Astrocyte (in vitro differentiated cells and primary cell): Measurements from ENCODE around the gene CEP19. TPM values are rescaled to one million over a fixed set of nuclear protein-coding genes. Genes with fewer than 3 reads are reported as not detected.

Experiments
- DNase-seq: peaks from one replicate; pipeline ENCODE4 v3.0.0-alpha.2; 2010; ENCODE audit warnings: low read depth
- FAIRE-seq: peaks from 2 replicates; lab custom pipeline; 2011; peaks lifted over from hg19 to GRCh38; lab: Jason Lieb, UNC
- H2AFZ ChIP-seq: 2 replicates; pipeline ENCODE4 v1.6.0; 2012; ENCODE audit warnings: low read depth, low read length, inconsistent platforms
- H3K27ac ChIP-seq: 2 replicates; pipeline ENCODE4 v1.5.1; 2011; ENCODE audit warnings: low read depth, low read length, inconsistent platforms
- H3K27me3 ChIP-seq: 2 replicates; pipeline ENCODE4 v1.6.0; 2011; ENCODE audit warnings: low read length, inconsistent platforms; ENCODE audit not compliant: insufficient read depth
- H3K36me3 ChIP-seq: 2 replicates; pipeline ENCODE4 v1.5.1; 2011; ENCODE audit warnings: low read length, inconsistent platforms; ENCODE audit not compliant: insufficient read depth
- H3K4me1 ChIP-seq: 2 replicates; pipeline ENCODE4 v1.5.1; 2011; ENCODE audit warnings: low read length, inconsistent platforms; ENCODE audit not compliant: insufficient read depth
- H3K4me2 ChIP-seq: 2 replicates; pipeline ENCODE4 v1.6.0; 2012; ENCODE audit warnings: low read length, inconsistent platforms
- H3K4me3 ChIP-seq: 2 replicates; pipeline ENCODE4 v1.5.1; 2011; ENCODE audit warnings: low read depth, mild to moderate bottlenecking, low read length, inconsistent platforms; ENCODE audit not compliant: insufficient read depth
- H3K79me2 ChIP-seq: 2 replicates; pipeline ENCODE4 v1.6.0; 2012; ENCODE audit warnings: mild to moderate bottlenecking, low read length, inconsistent platforms; ENCODE audit not compliant: insufficient read depth
- H3K9ac ChIP-seq: 2 replicates; pipeline ENCODE4 v1.6.0; 2012; ENCODE audit warnings: mild to moderate bottlenecking, low read length, inconsistent platforms
- H3K9me3 ChIP-seq: 2 replicates; pipeline ENCODE4 v1.5.1; 2012; ENCODE audit warnings: low read depth, mild to moderate bottlenecking, low read length, inconsistent platforms; ENCODE audit not compliant: insufficient read depth
- H4K20me1 ChIP-seq: 2 replicates; pipeline ENCODE4 v1.6.0; 2012; ENCODE audit warnings: low read length, inconsistent platforms; ENCODE audit not compliant: insufficient read depth
- H3K27ac Mint-ChIP-seq: one replicate; pipeline ENCODE4 v1.8.0; 2021; ENCODE audit warnings: mild to moderate bottlenecking, mixed read lengths; ENCODE audit not compliant: unreplicated experiment
- H3K27me3 Mint-ChIP-seq: one replicate; pipeline ENCODE4 v1.8.0; 2021; ENCODE audit warnings: low read depth, mixed read lengths; ENCODE audit not compliant: unreplicated experiment
- H3K36me3 Mint-ChIP-seq: one replicate; pipeline ENCODE4 v1.8.0; 2021; ENCODE audit warnings: low read depth, mixed read lengths; ENCODE audit not compliant: unreplicated experiment
- H3K4me1 Mint-ChIP-seq: one replicate; pipeline ENCODE4 v1.8.0; 2021; ENCODE audit warnings: low read depth, mixed read lengths; ENCODE audit not compliant: unreplicated experiment
- H3K4me3 Mint-ChIP-seq: one replicate; pipeline ENCODE4 v1.8.0; 2021; ENCODE audit warnings: mild to moderate bottlenecking, moderate library complexity, mixed read lengths; ENCODE audit not compliant: unreplicated experiment
- H3K9me3 Mint-ChIP-seq: one replicate; pipeline ENCODE4 v1.8.0; 2021; ENCODE audit warnings: mild to moderate bottlenecking, mixed read lengths; ENCODE audit not compliant: unreplicated experiment
- EZH2 ChIP-seq: IDR thresholded peaks from 2 replicates; pipeline ENCODE4 v1.6.1; 2012; ENCODE audit warnings: mild to moderate bottlenecking, low read length, inconsistent platforms; ENCODE audit not compliant: insufficient read depth
- total RNA-seq: library from RNA; stranded (reverse); gene quantifications from 2 replicates; pipeline ENCODE4 v1.2.1, GENCODE V29; 2021
- TF ChIP-seq, protein P1 (sequence below): IDR thresholded peaks from 2 replicates; pipeline ENCODE4 v1.5.1; 2011; ENCODE audit warnings: low read depth, mild to moderate bottlenecking, inconsistent platforms, low read length, moderate library complexity; ENCODE audit not compliant: insufficient read depth

Gene CEP19
- total RNA-seq, 1 donor from 2014 or later, result 2.8 TPM

DNA sequence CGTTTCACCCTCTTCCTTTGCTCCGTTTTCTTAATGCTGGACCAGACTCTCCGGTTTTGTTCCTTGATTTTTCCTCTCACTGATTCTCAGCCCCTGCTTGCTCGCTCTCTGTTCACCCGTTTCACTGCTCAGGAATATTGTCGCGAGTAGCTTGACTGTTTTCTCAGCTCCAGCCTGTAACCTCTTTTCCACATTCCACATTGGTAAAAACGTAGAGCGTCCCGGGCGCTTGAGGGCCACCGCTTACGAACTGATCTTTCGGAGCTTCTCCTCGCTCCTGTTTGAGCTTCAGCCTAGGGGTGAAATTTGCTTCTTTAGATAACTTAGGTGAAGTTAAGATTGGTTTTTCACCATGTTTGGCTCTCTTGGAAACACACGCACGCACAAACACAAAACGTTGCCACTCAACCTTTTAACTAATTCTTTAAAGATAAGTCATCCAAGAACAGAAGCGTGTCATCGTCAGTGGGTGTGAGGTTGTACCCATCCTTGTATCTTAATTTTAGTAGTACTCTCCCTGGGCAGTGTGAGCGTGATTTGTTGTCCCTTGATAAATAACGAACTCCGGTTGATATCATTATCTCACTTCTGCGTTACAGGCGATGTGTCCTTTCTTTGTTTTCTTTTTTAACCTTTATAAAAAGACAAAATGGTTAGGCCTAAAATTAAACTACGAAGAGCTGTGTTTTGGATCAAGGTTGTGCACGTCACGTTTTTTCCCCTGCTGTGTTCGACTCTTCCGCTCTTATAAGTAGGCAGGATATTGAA lies 28.6 kb upstream of the CEP19 start:
- peaks cover 8% of the 10 kb centered on the region for H3K4me1 ChIP-seq
- peak overlapping the region; percentile 98 for H3K4me3 ChIP-seq
- peak overlapping the region; percentile 99 for H3K27ac Mint-ChIP-seq
- no peak for TF ChIP-seq EZH2
- TF ChIP-seq, protein P1, sequence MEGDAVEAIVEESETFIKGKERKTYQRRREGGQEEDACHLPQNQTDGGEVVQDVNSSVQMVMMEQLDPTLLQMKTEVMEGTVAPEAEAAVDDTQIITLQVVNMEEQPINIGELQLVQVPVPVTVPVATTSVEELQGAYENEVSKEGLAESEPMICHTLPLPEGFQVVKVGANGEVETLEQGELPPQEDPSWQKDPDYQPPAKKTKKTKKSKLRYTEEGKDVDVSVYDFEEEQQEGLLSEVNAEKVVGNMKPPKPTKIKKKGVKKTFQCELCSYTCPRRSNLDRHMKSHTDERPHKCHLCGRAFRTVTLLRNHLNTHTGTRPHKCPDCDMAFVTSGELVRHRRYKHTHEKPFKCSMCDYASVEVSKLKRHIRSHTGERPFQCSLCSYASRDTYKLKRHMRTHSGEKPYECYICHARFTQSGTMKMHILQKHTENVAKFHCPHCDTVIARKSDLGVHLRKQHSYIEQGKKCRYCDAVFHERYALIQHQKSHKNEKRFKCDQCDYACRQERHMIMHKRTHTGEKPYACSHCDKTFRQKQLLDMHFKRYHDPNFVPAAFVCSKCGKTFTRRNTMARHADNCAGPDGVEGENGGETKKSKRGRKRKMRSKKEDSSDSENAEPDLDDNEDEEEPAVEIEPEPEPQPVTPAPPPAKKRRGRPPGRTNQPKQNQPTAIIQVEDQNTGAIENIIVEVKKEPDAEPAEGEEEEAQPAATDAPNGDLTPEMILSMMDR, result no peak
- no peaks in the 10 kb centered on the region for H3K27me3 ChIP-seq
- DNase-seq (peak; percentile 48), FAIRE-seq (peak; percentile 20)
- peak overlapping the region; percentile 98 for H3K9ac ChIP-seq
- H3K36me3 Mint-ChIP-seq, result peaks cover 5% of the 10 kb centered on the region
- H4K20me1 ChIP-seq, result peaks cover 48% of the 10 kb centered on the region
- H2AFZ ChIP-seq, result peak overlapping the region; percentile 59
- no peaks in the 10 kb centered on the region for H3K9me3 Mint-ChIP-seq
- H3K27me3 Mint-ChIP-seq, result no peaks in the 10 kb centered on the region
- H3K79me2 ChIP-seq, result peaks cover 60% of the 10 kb centered on the region
- peak overlapping the region; percentile 95 for H3K27ac ChIP-seq
- H3K4me1 Mint-ChIP-seq, result peaks cover 3% of the 10 kb centered on the region
- peak overlapping the region; percentile 83 for H3K4me2 ChIP-seq
- H3K9me3 ChIP-seq, result no peaks in the 10 kb centered on the region
- H3K36me3 ChIP-seq, result no peaks in the 10 kb centered on the region
- H3K4me3 Mint-ChIP-seq, result peak overlapping the region; percentile 100

DNA sequence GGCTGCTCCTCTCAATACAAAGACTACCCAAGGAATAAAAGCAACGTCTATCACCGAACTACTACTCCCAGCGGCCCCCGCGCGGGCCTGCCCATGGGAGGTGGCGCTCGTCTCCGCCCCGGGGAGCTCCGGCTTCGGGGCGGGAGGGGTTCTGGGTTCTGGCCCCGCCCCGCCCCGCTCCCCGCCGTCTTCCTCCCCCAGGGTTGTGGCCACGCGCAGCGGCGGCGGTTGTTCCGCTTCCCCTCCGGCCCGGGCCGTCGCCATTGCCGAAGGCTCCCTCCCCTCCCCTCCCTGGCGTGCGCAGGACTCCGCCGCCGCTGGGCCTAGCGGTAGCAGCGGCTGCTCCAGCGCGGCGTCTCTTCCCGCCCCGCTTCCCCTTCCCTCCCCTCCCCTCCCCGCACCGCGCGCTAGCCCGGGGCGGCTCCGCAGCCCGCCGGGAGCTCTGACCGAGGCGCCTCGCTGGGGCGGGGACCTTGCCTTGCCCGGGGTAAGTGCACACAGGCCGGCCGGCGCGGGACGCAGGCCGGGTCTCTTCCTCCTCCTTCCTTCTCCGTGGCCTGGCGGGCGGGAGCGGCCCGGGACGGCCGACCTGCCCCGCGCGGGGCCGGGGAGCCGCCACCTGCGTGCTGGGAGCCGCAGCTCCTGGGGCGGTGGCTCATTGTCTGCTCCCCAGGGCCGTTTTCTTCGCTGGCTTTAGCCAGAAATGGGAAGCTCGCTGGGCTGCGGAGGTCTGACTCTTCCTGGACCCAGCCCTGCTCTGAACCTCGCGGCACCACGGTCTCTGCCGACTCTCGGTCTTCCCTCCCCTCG lies 27.8 kb upstream of the CEP19 start, which contains the start of gene PAK2:
Gene PAK2 (plus strand): TSS at position 187 of the 810 bp plus-strand sequence. CDS start 42,790 bp downstream, outside the sequence.
- TF ChIP-seq, protein P1, result no peak
- no peak for TF ChIP-seq EZH2
- no peak for FAIRE-seq
- DNase-seq, result peak; percentile 61
- H3K36me3 Mint-ChIP-seq, result peaks cover 7% of the 10 kb centered on the region
- no peaks in the 10 kb centered on the region for H3K27me3 Mint-ChIP-seq
- H3K4me1 Mint-ChIP-seq, result peaks cover 3% of the 10 kb centered on the region
- Histone ChIP-seq H3K9me3 (no peaks in the 10 kb centered on the region), H3K9ac (peak within 1 kb of the TSS; percentile 98), H3K4me3 (peak within 1 kb of the TSS; percentile 98), H3K79me2 (peaks cover 52% of the 10 kb centered on the region), H3K27me3 (no peaks in the 10 kb centered on the region), H3K4me1 (peaks cover 8% of the 10 kb centered on the region), H4K20me1 (peaks cover 41% of the 10 kb centered on the region), H3K4me2 (peak within 1 kb of the TSS; percentile 83), H3K27ac (peak within 1 kb of the TSS; percentile 95), H2AFZ (peak within 1 kb of the TSS; percentile 59), H3K36me3 (no peaks in the 10 kb centered on the region)
- H3K4me3 Mint-ChIP-seq, result peak within 1 kb of the TSS; percentile 100
- no peaks in the 10 kb centered on the region for H3K9me3 Mint-ChIP-seq
- peak within 1 kb of the TSS; percentile 99 for H3K27ac Mint-ChIP-seq
